Panc1 (cell line): ENCODE data around the gene DUSP15.

Experiments
- REST ChIP-seq, 2 experiments: IDR thresholded peaks; 2 replicates each; pipeline ENCODE4 v1.6.1; 2011 to 2012; ENCODE audit warnings: low read depth in 2 of 2, control low read depth in 1 of 2, low read length in 1 of 2, mild to moderate bottlenecking in 1 of 2, moderate library complexity in 1 of 2; ENCODE audit not compliant: insufficient read depth in 1 of 2
- TF ChIP-seq, protein P1 (sequence below): fragments of 450-650 bp; IDR thresholded peaks from 2 replicates; pipeline ENCODE4 v1.5.1; 2017; ENCODE audit warnings: mild to moderate bottlenecking

DNA sequence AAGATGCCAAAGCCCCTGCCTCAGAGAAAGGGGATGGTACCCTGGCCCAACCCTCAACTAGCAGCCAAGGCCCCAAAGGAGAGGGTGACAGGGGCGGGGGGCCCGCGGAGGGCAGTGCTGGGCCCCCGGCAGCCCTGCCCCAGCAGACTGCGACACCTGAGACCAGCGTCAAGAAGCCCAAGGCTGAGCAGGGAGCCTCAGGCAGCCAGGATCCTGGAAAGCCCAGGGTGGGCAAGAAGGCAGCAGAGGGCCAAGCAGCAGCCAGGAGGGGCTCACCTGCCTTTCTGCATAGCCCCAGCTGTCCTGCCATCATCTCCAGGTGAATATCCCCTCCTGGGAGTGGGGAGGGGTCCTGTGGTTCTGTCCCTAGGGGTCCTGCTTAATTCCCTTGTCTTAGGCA lies 50.1 kb downstream of the DUSP15 start:
- TF ChIP-seq REST (IDR thresholded peaks at IDR 0.05; ENCODE audit: insufficient read depth in 1 of 2, low read depth in 2 of 2, low read length in 1 of 2): no peak
- TF ChIP-seq, protein P1, sequence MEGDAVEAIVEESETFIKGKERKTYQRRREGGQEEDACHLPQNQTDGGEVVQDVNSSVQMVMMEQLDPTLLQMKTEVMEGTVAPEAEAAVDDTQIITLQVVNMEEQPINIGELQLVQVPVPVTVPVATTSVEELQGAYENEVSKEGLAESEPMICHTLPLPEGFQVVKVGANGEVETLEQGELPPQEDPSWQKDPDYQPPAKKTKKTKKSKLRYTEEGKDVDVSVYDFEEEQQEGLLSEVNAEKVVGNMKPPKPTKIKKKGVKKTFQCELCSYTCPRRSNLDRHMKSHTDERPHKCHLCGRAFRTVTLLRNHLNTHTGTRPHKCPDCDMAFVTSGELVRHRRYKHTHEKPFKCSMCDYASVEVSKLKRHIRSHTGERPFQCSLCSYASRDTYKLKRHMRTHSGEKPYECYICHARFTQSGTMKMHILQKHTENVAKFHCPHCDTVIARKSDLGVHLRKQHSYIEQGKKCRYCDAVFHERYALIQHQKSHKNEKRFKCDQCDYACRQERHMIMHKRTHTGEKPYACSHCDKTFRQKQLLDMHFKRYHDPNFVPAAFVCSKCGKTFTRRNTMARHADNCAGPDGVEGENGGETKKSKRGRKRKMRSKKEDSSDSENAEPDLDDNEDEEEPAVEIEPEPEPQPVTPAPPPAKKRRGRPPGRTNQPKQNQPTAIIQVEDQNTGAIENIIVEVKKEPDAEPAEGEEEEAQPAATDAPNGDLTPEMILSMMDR: no peak
